AG04449 (cell line): ENCODE results near the gene CYP26B1.

Source experiments
- CTCF ChIA-PET: fragments of 350-600 bp; formaldehyde crosslinking; extraction: SDS; loops from one replicate; lab custom pipeline; 2021; ENCODE audit warnings: antibody characterized with exemption; lab: Yijun Ruan, JAX
- POLR2A ChIA-PET: fragments of 400-600, 350-600 bp; formaldehyde crosslinking; extraction: SDS; loops from one replicate; lab custom pipeline; 2020; ENCODE audit warnings: antibody characterized with exemption, inconsistent platforms; lab: Yijun Ruan, JAX
- DNase-seq: peaks from one replicate; pipeline ENCODE4 v3.0.0-alpha.2; 2010; ENCODE audit warnings: low read depth, low spot score
- H3K4me3 ChIP-seq: 2 replicates; pipeline ENCODE4 v1.5.1; 2011; ENCODE audit warnings: low read depth, mild to moderate bottlenecking, control low read depth, low read length
- CTCF ChIP-seq: IDR thresholded peaks from one replicate; pipeline ENCODE4 v1.5.1; 2011; ENCODE audit warnings: mild to moderate bottlenecking, moderate library complexity, low read length, control low read depth, inconsistent platforms; ENCODE audit not compliant: insufficient read depth; ENCODE audit errors: missing control alignments

CYP26B1 gene

GRCh38 chr2:72109904-72110303 lies 37.8 kb downstream of the CYP26B1 start:
- ChIA-PET CTCF (interaction anchor here (0.9 kb wide), 1 partner anchor 28 kb away, joined by 3 read pairs; no protein-coding TSS in a partner anchor), POLR2A (no interaction called here)
- DNase-seq, result no peak
- TF ChIP-seq CTCF, result no peak
- no peak overlapping the region for H3K4me3 ChIP-seq

- no peak for DNase-seq
- TF ChIP-seq CTCF, result no peak
- ChIA-PET POLR2A (no interaction called here), CTCF (interaction anchor here (0.9 kb wide), 1 partner anchor 28 kb away, joined by 3 read pairs; no protein-coding TSS in a partner anchor)
- H3K4me3 ChIP-seq, result no peak overlapping the region
These were observed 38.4 kb downstream of the CYP26B1 start for GRCh38 chr2:72109291-72109690.

GRCh38 chr2:72108121-72108520 lies 39.5 kb downstream of the CYP26B1 start:
- H3K4me3 ChIP-seq, result no peak overlapping the region
- CTCF ChIA-PET, result no interaction called here
- no peak for DNase-seq
- TF ChIP-seq CTCF, result no peak
- POLR2A ChIA-PET, result no interaction called here

GRCh38 chr2:72106978-72107377 lies 40.7 kb downstream of the CYP26B1 start:
- no peak for DNase-seq

GRCh38 chr2:72104821-72105588 lies 42.7 kb downstream of the CYP26B1 start:
- no peak overlapping the region for H3K4me3 ChIP-seq
- no peak for TF ChIP-seq CTCF
- no peak for DNase-seq
- ChIA-PET CTCF (interaction anchor here (0.6 kb wide), 1 partner anchor 48 kb away, joined by 3 read pairs; no protein-coding TSS in a partner anchor), POLR2A (no interaction called here)

More at GRCh38 chr2:72106978-72107377, 40.7 kb downstream of the CYP26B1 start:
- POLR2A ChIA-PET, result no interaction called here
- TF ChIP-seq CTCF, result no peak
- H3K4me3 ChIP-seq, result no peak overlapping the region
- CTCF ChIA-PET, result no interaction called here

- no peak for TF ChIP-seq CTCF
- CTCF ChIA-PET, result interaction anchor here (2.0 kb wide), 1 partner anchor 12 kb away, joined by 6 read pairs; no protein-coding TSS in a partner anchor
- DNase-seq, result no peak
- H3K4me3 ChIP-seq, result no peak overlapping the region
- POLR2A ChIA-PET, result no interaction called here
These were observed 44.0 kb downstream of the CYP26B1 start for GRCh38 chr2:72103690-72104089.
